Activated CD4-positive, alpha-beta T cell treated with anti-CD3 and anti-CD28 coated beads, Interleukin-2, Interleukin-4, amounts not matched to agents 100 ng/mL and 50 ng/mL, durations not matched to agents 16 hours and 8 hours (primary cell): Measurements from ENCODE around the gene TREH.

Source experiments
- DNase-seq: peaks from one replicate; pipeline ENCODE4 v3.0.0-alpha.2; 2020; ENCODE audit warnings: low spot score

The TREH gene

DNA sequence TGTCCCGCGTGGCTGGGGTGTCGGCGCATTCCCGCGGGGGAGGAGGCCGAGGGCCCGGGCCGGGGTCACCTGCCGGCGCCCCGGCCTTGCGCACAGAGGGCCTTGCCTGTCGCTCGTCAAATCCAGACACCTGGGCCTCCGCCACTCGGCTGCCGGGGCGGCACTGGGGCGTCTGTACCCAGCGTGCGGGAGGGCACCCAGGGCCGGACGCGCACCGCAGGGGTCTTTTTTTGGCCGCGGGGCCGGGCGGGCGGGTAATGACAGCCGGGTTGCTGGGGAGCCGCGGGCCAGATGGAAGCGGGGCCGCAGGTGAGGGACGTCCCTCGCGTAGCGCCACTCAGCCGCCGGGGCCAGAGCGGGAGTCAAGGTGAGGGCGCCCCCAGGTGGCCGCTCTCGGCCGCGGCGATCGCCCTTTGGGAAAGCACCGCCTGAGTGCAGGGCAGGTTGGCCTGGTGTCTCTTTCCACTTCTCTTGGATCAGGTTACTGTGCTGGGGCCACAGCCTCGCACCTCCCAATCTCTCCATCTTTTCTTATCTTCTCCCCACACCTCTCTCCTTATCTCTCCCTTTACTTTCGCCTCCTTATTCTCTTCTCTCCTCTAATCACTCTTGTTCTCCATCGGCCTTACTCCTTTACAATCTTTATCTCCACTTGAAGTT, 68.5 kb downstream of the TREH start:
- peak; percentile 83 for DNase-seq

DNA sequence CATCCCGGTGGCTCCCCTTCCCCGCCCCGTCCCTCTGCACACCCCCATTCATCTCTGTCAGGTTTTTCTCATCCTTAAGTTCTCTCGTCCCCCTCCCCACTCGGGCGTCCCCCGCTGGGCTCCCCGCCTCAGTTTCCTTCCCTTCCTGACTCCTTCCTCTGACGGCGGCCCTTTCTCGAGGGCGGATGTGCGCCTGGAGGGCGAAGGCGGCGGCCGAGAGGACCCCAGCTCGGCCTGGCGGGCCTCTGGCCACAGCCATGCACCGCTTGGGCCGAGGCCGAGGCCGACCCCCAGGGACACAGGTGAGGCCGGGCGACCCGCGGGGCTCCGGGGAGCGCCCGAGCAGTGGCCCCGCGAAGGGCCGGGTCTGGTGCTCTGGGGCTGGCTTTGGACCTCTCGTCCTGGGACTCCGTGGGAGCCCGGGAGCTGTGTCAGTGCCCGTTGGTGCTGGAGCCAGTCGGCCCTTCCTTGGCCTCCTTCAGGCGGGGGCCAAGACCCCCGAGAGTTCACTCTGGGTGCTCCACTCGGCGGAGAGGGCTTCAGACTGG, 69.2 kb downstream of the TREH start:
- no peak for DNase-seq

DNA sequence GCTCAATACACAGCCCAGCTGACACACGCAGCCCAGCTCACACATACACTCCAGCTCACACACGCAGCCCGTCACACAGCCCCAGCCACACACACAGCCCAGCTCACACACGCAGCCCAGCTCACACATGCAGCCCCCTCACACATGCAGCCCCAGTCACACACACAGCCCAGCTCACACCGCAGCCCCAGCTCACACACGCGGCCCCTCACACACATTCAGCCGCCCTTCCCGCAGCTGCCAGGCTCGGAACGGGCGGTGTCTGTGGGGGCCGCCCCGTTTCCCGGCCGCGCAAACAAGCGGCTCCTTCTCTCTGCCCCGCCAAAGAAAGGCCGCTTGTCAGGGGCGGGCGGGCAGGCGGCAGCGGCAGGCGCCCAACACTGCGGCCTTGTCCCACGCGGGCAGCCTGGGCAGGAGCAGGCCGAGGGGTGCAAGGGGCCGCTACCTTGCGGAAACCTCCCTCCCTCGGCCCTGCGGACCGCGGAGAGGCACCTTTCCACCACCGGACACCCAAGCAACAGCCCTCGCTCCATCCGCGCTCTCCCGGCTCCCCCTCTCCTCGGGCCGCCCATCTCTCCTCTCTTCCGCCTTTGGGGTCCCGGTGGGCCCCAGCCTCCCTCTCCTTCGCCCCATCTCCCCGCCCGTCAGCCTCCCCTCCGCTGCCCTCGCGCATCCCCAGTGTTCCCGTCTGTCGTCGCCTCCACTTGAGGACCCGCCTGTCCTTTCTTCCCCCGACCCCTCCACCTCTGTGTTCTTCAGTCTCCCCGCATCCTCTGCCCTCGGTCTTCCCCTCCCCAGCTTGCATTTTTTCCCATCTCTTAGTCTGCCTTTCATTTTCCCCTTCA, 69.8 kb downstream of the TREH start:
- no peak for DNase-seq

DNA sequence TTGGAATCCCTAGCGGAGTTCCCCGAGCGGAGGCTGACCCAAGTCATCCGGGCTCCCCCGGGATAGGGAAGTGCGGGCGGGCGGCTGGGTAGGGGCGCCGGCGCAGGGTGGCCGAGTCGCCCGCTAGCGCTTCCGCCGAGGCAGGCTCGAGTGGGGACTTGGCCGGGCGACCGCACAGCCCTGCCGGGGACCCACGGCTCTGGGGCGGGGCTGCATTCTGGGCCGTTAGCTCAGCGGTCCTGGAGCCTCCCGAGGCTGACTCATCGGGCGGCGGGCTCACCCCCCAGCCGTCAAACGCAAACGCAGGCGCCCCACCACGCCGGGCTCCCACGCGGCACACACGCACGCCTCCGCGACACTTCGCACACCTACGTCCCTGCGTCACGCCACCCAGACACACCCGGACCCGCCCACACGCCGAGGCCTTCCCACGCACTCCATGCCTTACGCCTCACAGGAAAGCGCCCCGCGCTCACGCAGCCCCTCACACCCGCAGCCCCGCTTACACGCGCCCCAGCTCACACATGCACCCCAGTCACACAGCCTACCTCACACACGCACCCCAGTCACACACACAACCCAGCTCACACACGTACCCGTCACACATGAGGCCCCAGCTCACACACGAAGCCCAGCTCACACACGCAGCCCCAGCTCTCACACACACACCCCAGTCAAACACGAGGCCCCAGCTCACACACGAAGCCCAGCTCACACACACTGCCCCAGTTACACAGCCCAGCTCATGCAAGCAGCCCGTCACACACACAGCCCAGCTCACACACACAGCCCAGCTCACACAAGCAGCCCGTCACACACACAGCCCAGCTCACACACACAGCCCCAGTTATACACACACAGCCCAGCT, 70.9 kb downstream of the TREH start:
- DNase-seq, result peak; percentile 53

DNA sequence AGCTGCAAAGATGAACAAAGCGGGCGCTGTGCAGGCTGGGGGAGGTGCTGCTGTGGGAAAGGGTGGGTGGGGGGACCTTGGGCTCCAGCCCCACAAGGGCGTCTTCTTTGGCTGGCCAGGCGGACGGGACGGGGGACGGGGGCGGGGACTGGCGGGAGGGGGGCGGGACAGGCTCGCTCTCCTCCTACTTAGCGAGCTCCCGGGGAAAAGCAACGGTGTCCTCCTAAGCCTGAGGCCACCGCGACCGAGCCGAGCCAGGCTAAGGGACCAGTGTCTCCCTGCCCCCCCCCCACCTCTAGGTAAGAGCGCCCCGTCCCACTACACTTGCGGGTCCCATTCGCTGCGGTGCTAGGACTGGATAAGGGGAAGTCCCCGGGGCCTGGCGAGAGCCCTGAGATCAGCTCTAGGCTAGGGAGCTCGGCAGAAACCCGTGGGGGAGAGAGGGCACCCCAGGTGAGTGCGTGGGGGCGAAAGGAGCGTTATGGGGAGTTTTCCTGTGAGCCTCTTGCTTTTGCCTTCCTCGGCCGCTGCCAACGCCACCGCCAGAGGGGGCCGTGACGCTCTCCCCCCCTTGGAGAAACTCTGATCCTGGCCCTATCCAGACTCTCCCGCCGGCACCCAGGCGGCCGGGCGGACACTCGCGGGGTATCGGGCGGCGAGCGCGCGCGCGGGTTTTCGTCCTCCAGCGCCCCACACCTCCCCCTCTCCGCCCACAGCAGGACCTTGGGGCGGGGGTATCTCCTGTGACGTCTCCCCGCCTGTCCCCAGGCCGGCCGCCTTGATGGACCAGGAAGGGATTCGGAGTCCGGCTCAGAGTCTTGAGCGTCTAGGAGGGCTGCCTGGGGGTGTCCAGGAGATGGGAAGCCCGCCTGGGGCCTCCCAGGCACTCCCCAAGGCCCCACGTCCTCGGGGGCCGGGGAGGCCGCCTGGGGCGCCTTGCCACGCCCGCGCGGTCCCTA, 71.8 kb downstream of the TREH start, which contains the start of gene PHLDB1:
Gene PHLDB1, plus strand, starts transcription at position 215 of the 959 bp plus-strand sequence. CDS start 6,222 bp downstream, outside the sequence.
- DNase-seq, result peak; percentile 22
